GM23248 (cell line): ENCODE results near the gene MSMO1. TPM values are rescaled to one million over a fixed set of nuclear protein-coding genes. Genes with fewer than 3 reads are reported as not detected.

Source experiments
- DNase-seq: peaks from one replicate; pipeline ENCODE4 v3.0.0-alpha.2; 2015
- H2AFZ ChIP-seq: fragments of 200-600 bp; sonication (generic); 2 replicates; pipeline ENCODE4 v1.6.1; 2016; ENCODE audit warnings: antibody characterized with exemption
- H3F3A ChIP-seq: fragments of 200-600 bp; sonication (generic); 2 replicates; pipeline ENCODE4 v1.6.1; 2016; ENCODE audit warnings: mild to moderate bottlenecking, antibody characterized with exemption, mixed run types; ENCODE audit not compliant: insufficient read depth
- H3K27ac ChIP-seq: fragments of 200-600 bp; sonication (generic); 2 replicates; pipeline ENCODE4 v1.5.1; 2016; ENCODE audit warnings: mild to moderate bottlenecking
- H3K27me3 ChIP-seq: fragments of 200-600 bp; sonication (generic); replicated peaks from 2 replicates; pipeline ENCODE4 v1.6.1; 2016; ENCODE audit warnings: mild to moderate bottlenecking; ENCODE audit not compliant: insufficient read depth
- H3K36me3 ChIP-seq: fragments of 200-600 bp; sonication (generic); 2 replicates; pipeline ENCODE4 v1.6.1; 2016; ENCODE audit warnings: low read depth, mild to moderate bottlenecking
- H3K4me1 ChIP-seq: fragments of 200-600 bp; sonication (generic); 2 replicates; pipeline ENCODE4 v1.6.1; 2016; ENCODE audit warnings: mild to moderate bottlenecking; ENCODE audit not compliant: insufficient read depth
- H3K4me2 ChIP-seq: fragments of 200-600 bp; sonication (generic); one replicate; pipeline ENCODE4 v1.6.1; 2016; ENCODE audit warnings: mild to moderate bottlenecking; ENCODE audit not compliant: unreplicated experiment
- H3K4me3 ChIP-seq: fragments of 200-600 bp; sonication (generic); 2 replicates; pipeline ENCODE4 v1.5.1; 2016; ENCODE audit warnings: mild to moderate bottlenecking
- H3K79me2 ChIP-seq: fragments of 200-600 bp; sonication (generic); 2 replicates; pipeline ENCODE4 v1.6.1; 2016; ENCODE audit warnings: mild to moderate bottlenecking; ENCODE audit not compliant: insufficient read depth
- H3K9ac ChIP-seq: fragments of 200-600 bp; sonication (generic); 2 replicates; pipeline ENCODE4 v1.6.1; 2016; ENCODE audit warnings: mild to moderate bottlenecking
- H3K9me2 ChIP-seq: fragments of 200-600 bp; sonication (generic); 2 replicates; pipeline ENCODE4 v1.6.1; 2016; ENCODE audit warnings: mixed run types, mild to moderate bottlenecking, moderate library complexity; ENCODE audit not compliant: insufficient read depth
- H3K9me3 ChIP-seq: fragments of 200-600 bp; sonication (generic); one replicate; pipeline ENCODE4 v1.6.1; 2017; ENCODE audit warnings: low read depth
- H4K20me1 ChIP-seq: fragments of 200-600 bp; sonication (generic); 2 replicates; pipeline ENCODE4 v1.6.0; 2016; ENCODE audit not compliant: insufficient read depth
- EZH2 ChIP-seq: fragments of 200-600 bp; sonication (generic); IDR thresholded peaks from 2 replicates; pipeline ENCODE4 v1.6.1; 2018; ENCODE audit warnings: antibody characterized with exemption, mild to moderate bottlenecking; ENCODE audit not compliant: insufficient read depth, poor library complexity, severe bottlenecking
- EZH2phosphoT487 ChIP-seq: fragments of 200-600 bp; sonication (generic); IDR thresholded peaks from 2 replicates; pipeline ENCODE4 v1.6.1; 2018; ENCODE audit warnings: antibody characterized with exemption, moderate library complexity, mild to moderate bottlenecking, low read depth; ENCODE audit not compliant: insufficient read depth
- WGBS, 2 experiments: methylation state at CpG; one replicate each; pipeline ENCODE4 v1.1.6; 2015 to 2017; ENCODE audit warnings: low lambda C conversion rate in 2 of 2, low coverage in 1 of 2; ENCODE audit errors: missing lambda C conversion rate in 2 of 2; 5-methylcytosine and 5-hydroxymethylcytosine counted together
- in situ Hi-C: fragments of 300-500 bp; cut with MboI; formaldehyde crosslinking; loops from 2 replicates; pipeline ENCODE4 v1.15.0; 2020
- polyA plus RNA-seq: library from polyadenylated mRNA; unstranded; fragments of >200 nt; fragmentation: Nextera tagmentation; extraction: Ambion mirVana; gene quantifications from 2 replicates; pipeline ENCODE4 v1.2.1, GENCODE V29; 2016
- total RNA-seq: library from RNA; depleted of rRNA; stranded (reverse); fragments of >200 nt; shearing (Covaris generic); gene quantifications from 2 replicates; pipeline ENCODE4 v1.2.3, GENCODE V29; 2014

The MSMO1 gene
- total and polyA plus RNA-seq, 2 experiments from 2014 or later, result 72.2 to 72.7 TPM

- in situ Hi-C loops, result no loop called here
- Histone ChIP-seq H3K27ac (no peak overlapping the region), H3K79me2 (no peaks in the 10 kb centered on the region), H3K9ac (no peak overlapping the region), H3K27me3 (no peaks in the 10 kb centered on the region), H3K4me3 (no peak overlapping the region), H3K4me1 (peaks cover 2% of the 10 kb centered on the region), H3K36me3 (no peaks in the 10 kb centered on the region), H2AFZ (no peak overlapping the region), H3K4me2 (no peak overlapping the region), H3K9me2 (no peaks in the 10 kb centered on the region), H3F3A (0 out of 2 replicates have a peak, but pooled peaks cover under 1% of the 10 kb centered on the region), H3K9me3 (no peaks in the 10 kb centered on the region), H4K20me1 (no peaks in the 10 kb centered on the region)
- DNase-seq, result no peak
- WGBS, 2 experiments, result 52 to 57% methylated on average over 2 of the region's 2 CpGs
- TF ChIP-seq EZH2phosphoT487 (no peak), EZH2 (no peak)
These were observed 33.4 kb upstream of the MSMO1 start for GRCh38 chr4:165293927-165294649.

- TF ChIP-seq EZH2, result no peak
- TF ChIP-seq EZH2phosphoT487, result no peak
- Histone ChIP-seq H3K27me3 (no peaks in the 10 kb centered on the region), H3K79me2 (no peaks in the 10 kb centered on the region), H4K20me1 (no peaks in the 10 kb centered on the region), H3K9ac (no peak overlapping the region), H3K27ac (no peak overlapping the region), H3K4me1 (no peaks in the 10 kb centered on the region), H3K4me3 (no peak overlapping the region), H3F3A (no peaks in the 10 kb centered on the region), H3K9me2 (no peaks in the 10 kb centered on the region), H3K9me3 (no peaks in the 10 kb centered on the region), H3K36me3 (no peaks in the 10 kb centered on the region), H2AFZ (no peak overlapping the region), H3K4me2 (no peak overlapping the region)
- 78 to 81% methylated on average over 5 of the region's 5 CpGs for WGBS, 2 experiments
- in situ Hi-C loops, result no loop called here
- DNase-seq, result no peak
These were observed 32.6 kb upstream of the MSMO1 start for GRCh38 chr4:165294907-165295306.

- no peaks in the 10 kb centered on the region for H3K9me3 ChIP-seq
- WGBS, 2 experiments, result 94 to 96% methylated on average over 8 of the region's 8 CpGs
- no peak overlapping the region for H3K4me3 ChIP-seq
- no peaks in the 10 kb centered on the region for H4K20me1 ChIP-seq
- peaks cover 5% of the 10 kb centered on the region for H3K4me1 ChIP-seq
- no peak overlapping the region for H3K27ac ChIP-seq
- no peaks in the 10 kb centered on the region for H3K27me3 ChIP-seq
- no peak for DNase-seq
- H3K9ac ChIP-seq, result no peak overlapping the region
- no peaks in the 10 kb centered on the region for H3F3A ChIP-seq
- H2AFZ ChIP-seq, result no peak overlapping the region
- H3K36me3 ChIP-seq, result no peaks in the 10 kb centered on the region
- no peaks in the 10 kb centered on the region for H3K79me2 ChIP-seq
- in situ Hi-C loops, result no loop called here
- TF ChIP-seq EZH2 (no peak), EZH2phosphoT487 (no peak)
- H3K9me2 ChIP-seq, result no peaks in the 10 kb centered on the region
- H3K4me2 ChIP-seq, result no peak overlapping the region
These were observed 29.8 kb upstream of the MSMO1 start for GRCh38 chr4:165297626-165298025.

GRCh38 chr4:165299399-165300060 is 27.9 kb upstream of the MSMO1 start:
- in situ Hi-C loops, result no loop called here
- Histone ChIP-seq H3K27ac (no peak overlapping the region), H3K9me3 (no peaks in the 10 kb centered on the region), H3K4me2 (no peak overlapping the region), H3K4me1 (peaks cover 5% of the 10 kb centered on the region), H3K27me3 (no peaks in the 10 kb centered on the region), H4K20me1 (no peaks in the 10 kb centered on the region), H3K9ac (no peak overlapping the region), H3K79me2 (no peaks in the 10 kb centered on the region), H3K9me2 (no peaks in the 10 kb centered on the region), H2AFZ (no peak overlapping the region), H3K36me3 (no peaks in the 10 kb centered on the region), H3F3A (no peaks in the 10 kb centered on the region), H3K4me3 (no peak overlapping the region)
- TF ChIP-seq EZH2 (no peak), EZH2phosphoT487 (no peak)
- DNase-seq, result no peak
- WGBS, 2 experiments, result 89 to 92% methylated on average over 5 of the region's 5 CpGs
